Fibroblast of mammary gland (primary cell): ENCODE measurements around the gene TFAP2C.

Experiments used
- DNase-seq: peaks from one replicate; pipeline ENCODE4 v3.0.0-alpha.2; 2010; ENCODE audit warnings: low read depth
- H3K4me3 ChIP-seq: 2 replicates; pipeline ENCODE4 v1.5.1; 2011; ENCODE audit warnings: low read depth, mild to moderate bottlenecking, low read length, moderate library complexity; ENCODE audit not compliant: control insufficient read depth
- CTCF ChIP-seq: conservative IDR thresholded peaks from 2 replicates; pipeline ENCODE4 v1.5.1; 2011; ENCODE audit warnings: low read depth, low read length, inconsistent platforms; ENCODE audit not compliant: control insufficient read depth, insufficient read depth

TFAP2C gene

DNA sequence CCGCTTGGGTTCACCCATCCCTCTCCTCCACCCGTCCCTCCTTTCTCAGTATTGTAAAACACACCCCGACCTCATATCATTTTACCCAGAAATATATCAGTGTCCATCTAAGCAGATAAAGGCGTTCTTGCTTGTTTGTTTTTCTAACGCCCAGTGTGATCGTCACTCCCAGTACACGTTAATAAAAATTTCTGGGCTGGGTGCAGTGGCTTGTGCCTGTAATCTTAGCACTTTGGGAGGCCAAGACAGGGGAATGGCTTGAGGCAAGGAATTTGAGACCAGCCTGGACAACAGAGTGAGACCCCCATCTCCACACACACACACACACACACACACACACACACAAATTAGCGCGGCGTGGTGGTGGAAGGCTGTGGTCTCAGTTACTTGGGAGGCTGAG is 24.4 kb upstream of the TFAP2C start:
- TF ChIP-seq CTCF: no peak
- DNase-seq: no peak
- no peak overlapping the region for H3K4me3 ChIP-seq

GRCh38 chr20:56605261-56605996 is 23.7 kb upstream of the TFAP2C start:
- DNase-seq: no peak
- no peak for TF ChIP-seq CTCF
- no peak overlapping the region for H3K4me3 ChIP-seq

DNA sequence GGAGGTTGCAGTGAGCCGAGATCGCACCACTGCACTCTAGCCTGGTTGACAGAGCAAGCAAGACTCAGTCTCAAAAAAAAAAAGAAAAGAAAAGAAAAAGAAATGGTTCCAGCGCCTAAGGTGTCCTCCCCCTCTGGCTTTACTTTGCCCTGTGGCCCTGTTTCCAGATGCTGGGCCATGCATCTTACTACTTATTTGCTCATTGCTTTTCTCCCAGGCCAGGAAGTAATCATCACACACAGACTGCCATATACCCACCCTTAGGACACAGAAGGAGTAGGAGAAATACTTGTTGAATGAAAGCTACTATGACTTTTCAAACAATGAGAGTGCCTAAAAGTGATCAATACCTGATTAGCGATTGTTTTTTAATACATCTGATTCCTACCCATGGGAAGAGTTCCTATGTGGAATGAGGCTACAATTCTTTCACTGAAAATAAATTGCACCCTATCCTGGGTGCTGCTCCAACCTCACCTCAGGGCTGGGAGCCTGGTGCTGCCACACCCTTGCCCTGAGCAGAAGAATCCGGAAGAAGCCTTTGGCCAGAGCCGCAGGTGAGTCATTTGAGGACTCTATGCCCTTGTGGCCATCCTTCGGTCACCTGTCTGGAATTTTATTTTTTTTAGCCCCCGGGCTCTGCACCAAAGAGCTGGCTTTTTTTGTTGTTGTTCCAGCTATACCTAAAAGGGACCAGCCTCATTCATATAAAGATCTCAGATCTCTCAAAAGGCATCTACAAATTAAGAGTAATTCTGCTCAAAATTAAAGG is 22.7 kb upstream of the TFAP2C start:
- H3K4me3 ChIP-seq: no peak overlapping the region
- no peak for DNase-seq
- no peak for TF ChIP-seq CTCF

DNA sequence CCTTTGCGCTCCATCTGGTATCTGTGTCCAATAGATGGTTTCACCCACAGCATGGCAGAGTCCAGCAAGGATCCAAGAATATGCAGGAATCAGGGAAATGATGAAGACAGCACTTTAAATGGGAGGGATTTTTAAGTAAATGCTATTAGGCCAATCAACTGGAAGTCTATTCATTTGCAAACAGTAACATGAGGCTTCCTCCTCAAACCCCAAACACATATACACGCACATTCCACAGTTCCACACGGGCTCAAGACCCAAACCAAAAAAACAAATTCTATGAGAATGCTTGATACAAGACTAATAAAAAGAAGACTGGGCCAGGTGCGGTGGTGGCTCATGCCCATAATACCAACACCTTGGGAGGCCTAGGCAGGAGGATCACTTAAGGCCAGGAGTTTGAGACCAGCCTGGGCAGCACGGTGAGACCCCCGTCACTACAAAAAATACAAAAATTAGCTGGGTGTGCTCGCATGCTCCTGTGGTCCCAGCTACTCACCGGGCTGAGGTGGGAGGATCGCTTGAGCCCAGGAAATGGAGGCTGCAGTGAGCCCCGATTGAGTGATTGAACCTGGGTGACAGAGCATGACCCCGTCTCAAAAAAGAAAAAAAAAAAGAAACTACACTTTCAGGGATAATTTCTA is 21.9 kb upstream of the TFAP2C start:
- no peak for TF ChIP-seq CTCF
- no peak for DNase-seq
- H3K4me3 ChIP-seq: no peak overlapping the region

DNA sequence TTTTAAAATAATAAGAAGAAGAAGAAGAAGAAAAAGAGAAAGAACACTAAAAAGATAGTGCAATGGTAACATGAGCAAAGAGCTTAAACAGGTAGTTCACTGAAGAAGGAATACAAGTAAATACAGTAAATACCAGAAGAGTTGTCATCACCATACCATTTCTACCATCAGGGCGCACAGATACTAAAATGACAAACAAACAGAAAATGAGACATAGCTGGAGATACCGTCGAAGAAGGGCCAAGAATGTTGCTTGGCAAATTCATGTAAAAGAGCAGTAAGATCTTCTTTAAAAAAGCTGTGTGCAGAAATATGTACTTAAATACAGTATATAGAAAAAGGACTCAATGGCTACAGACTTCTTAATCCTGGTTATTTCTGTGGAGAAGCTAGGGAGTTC is 20.7 kb upstream of the TFAP2C start:
- DNase-seq: no peak
- H3K4me3 ChIP-seq: no peak overlapping the region
- no peak for TF ChIP-seq CTCF

DNA sequence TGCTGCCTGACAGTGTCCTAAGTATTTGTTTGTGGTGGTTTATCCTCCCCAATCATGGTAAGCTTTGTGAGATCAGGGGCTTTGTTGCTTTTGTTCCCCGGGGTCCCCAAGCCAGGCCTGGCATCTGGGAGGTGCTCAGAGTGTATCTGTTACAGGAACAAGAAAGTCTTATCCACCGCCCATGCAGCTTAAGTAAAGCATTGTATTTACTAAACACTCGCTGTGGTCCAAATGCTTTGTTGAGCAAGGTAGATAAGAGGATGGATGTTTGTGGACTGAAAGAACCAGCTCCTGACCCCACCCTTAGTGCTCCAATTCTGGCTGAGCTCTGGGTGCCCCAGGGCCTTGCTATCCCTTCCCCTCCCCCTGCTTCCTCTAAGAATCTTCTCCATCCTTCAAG is 19.8 kb upstream of the TFAP2C start:
- no peak for TF ChIP-seq CTCF
- H3K4me3 ChIP-seq: no peak overlapping the region
- DNase-seq: no peak
